ENCODE measurements around the gene SERAC1. TPM values are rescaled to one million over a fixed set of nuclear protein-coding genes. Genes with fewer than 3 reads are reported as not detected.

Gene SERAC1
- total RNA-seq, 1 experiment from 2014 or later = 7.6 TPM

GRCh38 chr6:158063736-158064135, 104.3 kb downstream of the SERAC1 start:
- no peaks in the 10 kb centered on the region for H3K27me3 Mint-ChIP-seq (ENCODE audit: low read depth)
- Histone ChIP-seq H3K79me2 (ENCODE audit: insufficient read depth, low read length) (no peaks in the 10 kb centered on the region), H4K5ac (ENCODE audit: insufficient read length, low read depth, low read length) (no peak overlapping the region), H3K79me1 (ENCODE audit: insufficient read depth, low read depth, low read length, poor library complexity, severe bottlenecking) (no peaks in the 10 kb centered on the region), H3K23ac (ENCODE audit: insufficient read length, low read depth, low read length) (no peak overlapping the region), H4K20me1 (ENCODE audit: control insufficient read depth, insufficient read depth, insufficient read length) (no peaks in the 10 kb centered on the region), H2BK15ac (ENCODE audit: low read depth, low read length) (no peak overlapping the region), H3K4me2 (ENCODE audit: insufficient read depth, insufficient read length, low read length) (no peak overlapping the region), H2AK5ac (ENCODE audit: insufficient read length, low read length) (no peak overlapping the region), H3K14ac (ENCODE audit: insufficient read depth, low read length) (no peak overlapping the region), H3K9me3 (ENCODE audit: control insufficient read depth, low read depth, low read length) (no peaks in the 10 kb centered on the region), H2BK12ac (ENCODE audit: insufficient read length, low read depth, low read length) (no peak overlapping the region), H3K4me1 (ENCODE audit: insufficient read depth, low read length) (no peaks in the 10 kb centered on the region), H3K4ac (ENCODE audit: low read depth, low read length) (no peak overlapping the region), H3K56ac (ENCODE audit: insufficient read length, low read depth, low read length) (no peak overlapping the region), H3K23me2 (ENCODE audit: insufficient read length, low read depth, low read length, poor library complexity, severe bottlenecking) (no peaks in the 10 kb centered on the region), H3K18ac (ENCODE audit: insufficient read length, low read depth, low read length) (no peak overlapping the region), H2AFZ (ENCODE audit: low read length) (no peak overlapping the region), H4K8ac (replicated peaks; ENCODE audit: insufficient read length, low read depth, low read length) (no peak overlapping the region), H3T11ph (ENCODE audit: low read length) (no peak overlapping the region), H3K27ac (ENCODE audit: insufficient read length, low read depth, low read length) (no peak overlapping the region), H2BK120ac (ENCODE audit: low read depth, low read length, poor library complexity, severe bottlenecking) (no peak overlapping the region), H4K91ac (ENCODE audit: insufficient read length, low read depth, low read length) (no peak overlapping the region), H3K27me3 (ENCODE audit: insufficient read depth, low read length) (no peaks in the 10 kb centered on the region), H3K9ac (ENCODE audit: extremely low read depth, insufficient read length, low read length) (no peak overlapping the region), H2BK5ac (ENCODE audit: insufficient read length, low read length) (no peak overlapping the region), H2BK20ac (ENCODE audit: low read depth, low read length, poor library complexity, severe bottlenecking) (no peak overlapping the region)
- no peak for DNase-seq
- no peak for TF ChIP-seq CTCF (conservative IDR thresholded peaks at IDR 0.05)
- H3K27ac Mint-ChIP-seq = 0 out of 7 replicates have a peak overlapping the region, but pooled peaks of 1 of the 3 experiments have one; percentile 57
- H3K4me1 Mint-ChIP-seq = peaks cover 5 to 11% of the 10 kb centered on the region in 2 experiments; a peak in 3 of 4 replicates
- H3K9me3 Mint-ChIP-seq = no peaks in the 10 kb centered on the region
- H3K4me3 Mint-ChIP-seq = no peak overlapping the region
- WGBS (ENCODE audit: extremely low coverage, insufficient read length, low lambda C conversion rate) = no CpG with 5 or more reads among the region's 11 CpGs
- peaks cover 0 to 32% (median 9%) of the 10 kb centered on the region in 3 experiments; a peak in 5 of 7 replicates for H3K36me3 Mint-ChIP-seq (ENCODE audit: insufficient read depth in 1 of 3, low read depth in 3 of 3)

Measured in H9 (cell line).